ENCODE data around the gene DENND4C.
"Not testable (repeated sequence)": the region's sequence is repeated elsewhere in the genome, so short reads cannot be mapped to it uniquely, and the experiment has no call there.

DENND4C gene

GRCh38 chr9:19259665-19260255 is 29.3 kb downstream of the DENND4C start:
- in situ Hi-C loops (cut with HindIII; ENCODE audit: low sequenced_read_pairs): not testable (repeated sequence)

- in situ Hi-C loops (cut with HindIII; ENCODE audit: low sequenced_read_pairs): not testable (repeated sequence)
Observed at GRCh38 chr9:19265602-19266001, 35.1 kb downstream of the DENND4C start.

GRCh38 chr9:19266778-19267384 is 36.4 kb downstream of the DENND4C start:
- in situ Hi-C loops (cut with HindIII; ENCODE audit: low sequenced_read_pairs): not testable (repeated sequence)

GRCh38 chr9:19269582-19269981 is 39.1 kb downstream of the DENND4C start:
- in situ Hi-C loops (cut with HindIII; ENCODE audit: low sequenced_read_pairs): no loop called here

- in situ Hi-C loops (cut with HindIII; ENCODE audit: low sequenced_read_pairs): no loop called here
Observed at GRCh38 chr9:19270421-19270949, 40.0 kb downstream of the DENND4C start.

GRCh38 chr9:19271081-19271480 is 40.6 kb downstream of the DENND4C start:
- in situ Hi-C loops (cut with HindIII; ENCODE audit: low sequenced_read_pairs): no loop called here

- in situ Hi-C loops (cut with HindIII; ENCODE audit: low sequenced_read_pairs): no loop called here
Observed at GRCh38 chr9:19281801-19282200, 51.3 kb downstream of the DENND4C start.

- in situ Hi-C loops (cut with HindIII; ENCODE audit: low sequenced_read_pairs): no loop called here
Observed at GRCh38 chr9:19283072-19283710, 52.7 kb downstream of the DENND4C start.

GRCh38 chr9:19284729-19285128 is 54.2 kb downstream of the DENND4C start:
- in situ Hi-C loops (cut with HindIII; ENCODE audit: low sequenced_read_pairs): no loop called here

- in situ Hi-C loops (cut with HindIII; ENCODE audit: low sequenced_read_pairs): no loop called here
Observed at GRCh38 chr9:19286634-19287188, 56.2 kb downstream of the DENND4C start.

GRCh38 chr9:19288081-19288480 is 57.6 kb downstream of the DENND4C start:
- in situ Hi-C loops (cut with HindIII; ENCODE audit: low sequenced_read_pairs): no loop called here

GRCh38 chr9:19290103-19290502 is 59.6 kb downstream of the DENND4C start:
- in situ Hi-C loops (cut with HindIII; ENCODE audit: low sequenced_read_pairs): no loop called here

- in situ Hi-C loops (cut with HindIII; ENCODE audit: low sequenced_read_pairs): no loop called here
Observed at GRCh38 chr9:19294219-19294618, 63.7 kb downstream of the DENND4C start.

- in situ Hi-C loops (cut with HindIII; ENCODE audit: low sequenced_read_pairs): loop anchor here (5.0 kb wide), 2 partner anchors 74 to 91 kb away; no protein-coding TSS in a partner anchor
Observed at GRCh38 chr9:19298436-19299000, 68.0 kb downstream of the DENND4C start.

- in situ Hi-C loops (cut with HindIII; ENCODE audit: low sequenced_read_pairs): no loop called here
Observed at GRCh38 chr9:19303216-19303615, 72.7 kb downstream of the DENND4C start.

- in situ Hi-C loops (cut with HindIII; ENCODE audit: low sequenced_read_pairs): no loop called here
Observed at GRCh38 chr9:19306568-19306967, 76.1 kb downstream of the DENND4C start.

GRCh38 chr9:19310246-19310645 is 79.8 kb downstream of the DENND4C start:
- in situ Hi-C loops (cut with HindIII; ENCODE audit: low sequenced_read_pairs): no loop called here

- in situ Hi-C loops (cut with HindIII; ENCODE audit: low sequenced_read_pairs): no loop called here
Observed at GRCh38 chr9:19313573-19313972, 83.1 kb downstream of the DENND4C start.

- in situ Hi-C loops (cut with HindIII; ENCODE audit: low sequenced_read_pairs): no loop called here
Observed at GRCh38 chr9:19320495-19320894, 90.0 kb downstream of the DENND4C start.

- in situ Hi-C loops (cut with HindIII; ENCODE audit: low sequenced_read_pairs): no loop called here
Observed at GRCh38 chr9:19331877-19332276, 101.4 kb downstream of the DENND4C start.

- in situ Hi-C loops (cut with HindIII; ENCODE audit: low sequenced_read_pairs): no loop called here
Observed at GRCh38 chr9:19336166-19336565, 105.7 kb downstream of the DENND4C start.

All from endothelial cell of hepatic sinusoid (primary cell).